MCF 10A (cell line): Measurements from ENCODE around the gene MNAT1. TPM values are rescaled to one million over a fixed set of nuclear protein-coding genes. Genes with fewer than 3 reads are reported as not detected.

Experiments used
- BruUV-seq: library from RNA; stranded (reverse); fragments of 400-500 nt; replicated peaks from 2 replicates; lab custom pipeline; 2021; lab: Mats Ljungman, UMichigan
- CTCF ChIA-PET: fragments of 300-600 bp; sonication (Branson Sonifier 250); formaldehyde crosslinking; extraction: SDS; loops from one replicate; lab custom pipeline; 2021; ENCODE audit warnings: antibody characterized with exemption, inconsistent platforms; lab: Yijun Ruan, JAX
- POLR2A ChIA-PET: fragments of 300-600, 350-650 bp; sonication (Branson Sonifier 250); formaldehyde crosslinking; extraction: SDS; loops from one replicate; lab custom pipeline; 2020; ENCODE audit warnings: antibody characterized with exemption, inconsistent platforms; lab: Yijun Ruan, JAX
- DNase-seq: peaks from one replicate; pipeline ENCODE4 v3.0.0-alpha.2; 2018; ENCODE audit not compliant: unreplicated experiment
- H3K27ac Mint-ChIP-seq: one replicate; pipeline ENCODE4 v1.8.0; 2022; ENCODE audit warnings: mild to moderate bottlenecking, low read depth, mixed read lengths; ENCODE audit not compliant: unreplicated experiment
- H3K27me3 Mint-ChIP-seq: one replicate; pipeline ENCODE4 v1.8.0; 2022; ENCODE audit warnings: mixed read lengths; ENCODE audit not compliant: insufficient read depth, unreplicated experiment
- H3K36me3 Mint-ChIP-seq: one replicate; pipeline ENCODE4 v1.8.0; 2022; ENCODE audit warnings: mild to moderate bottlenecking, moderate library complexity, mixed read lengths; ENCODE audit not compliant: insufficient read depth, unreplicated experiment
- H3K4me1 Mint-ChIP-seq: one replicate; pipeline ENCODE4 v1.8.0; 2022; ENCODE audit warnings: mixed read lengths; ENCODE audit not compliant: insufficient read depth, unreplicated experiment
- H3K4me3 Mint-ChIP-seq: one replicate; pipeline ENCODE4 v1.8.0; 2022; ENCODE audit warnings: mild to moderate bottlenecking, moderate library complexity, mixed read lengths; ENCODE audit not compliant: unreplicated experiment
- H3K9me3 Mint-ChIP-seq: one replicate; pipeline ENCODE4 v1.8.0; 2022; ENCODE audit warnings: mixed read lengths; ENCODE audit not compliant: unreplicated experiment
- CTCF ChIP-seq: fragments of 200-600 bp; IDR thresholded peaks from one replicate; pipeline ENCODE4 v1.8.0; 2022; ENCODE audit warnings: antibody characterized with exemption, mild to moderate bottlenecking; ENCODE audit not compliant: unreplicated experiment
- intact Hi-C: fragments of 100-400 bp; cut with micrococcal nuclease; formaldehyde crosslinking; loops from 2 replicates; pipeline ENCODE4 v1.14.1; 2022
- total RNA-seq: library from RNA; stranded (reverse); gene quantifications from 2 replicates; pipeline ENCODE4 v1.2.3, GENCODE V29; 2022

Gene MNAT1
- total RNA-seq, 1 experiment from 2014 or later: 57.5 TPM

GRCh38 chr14:60935319-60935718, 200.8 kb downstream of the MNAT1 start:
- H3K27ac Mint-ChIP-seq: no peak overlapping the region
- no peak overlapping the region for H3K4me3 Mint-ChIP-seq
- no peaks in the 10 kb centered on the region for H3K4me1 Mint-ChIP-seq
- no TSS peak for BruUV-seq
- POLR2A ChIA-PET: no interaction called here
- H3K9me3 Mint-ChIP-seq: peaks cover 8% of the 10 kb centered on the region
- no peaks in the 10 kb centered on the region for H3K27me3 Mint-ChIP-seq
- intact Hi-C loops: no loop called here
- DNase-seq: no peak
- no peaks in the 10 kb centered on the region for H3K36me3 Mint-ChIP-seq
- TF ChIP-seq CTCF: no peak
- CTCF ChIA-PET: no interaction called here

DNA sequence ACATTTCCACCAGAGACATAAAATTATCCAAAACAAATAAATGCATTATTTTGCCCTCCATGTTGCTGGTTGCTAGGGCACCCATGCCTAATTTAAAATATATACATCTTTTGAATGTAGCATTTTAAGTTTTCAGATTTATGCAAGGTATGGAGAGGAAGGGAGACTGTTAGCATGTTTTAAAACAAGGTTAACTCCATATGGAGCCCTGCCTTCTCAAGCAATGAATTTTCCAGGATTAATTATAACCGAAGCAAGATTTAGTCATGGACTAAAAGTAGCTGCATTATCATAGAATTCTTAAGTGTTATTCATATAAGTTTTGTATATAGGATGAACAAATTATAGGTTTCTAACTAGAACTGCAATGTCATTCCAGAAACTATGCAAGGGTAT, 209.1 kb downstream of the MNAT1 start:
- no TSS peak for BruUV-seq
- Mint-ChIP-seq H3K36me3 (peaks cover 11% of the 10 kb centered on the region), H3K4me1 (peaks cover 6% of the 10 kb centered on the region), H3K9me3 (peaks cover 8% of the 10 kb centered on the region), H3K27me3 (no peaks in the 10 kb centered on the region), H3K4me3 (no peak overlapping the region), H3K27ac (no peak overlapping the region)
- POLR2A ChIA-PET: no interaction called here
- DNase-seq: no peak
- intact Hi-C loops: no loop called here
- CTCF ChIA-PET: no interaction called here
- no peak for TF ChIP-seq CTCF

GRCh38 chr14:60944204-60944603, 209.6 kb downstream of the MNAT1 start:
- H3K4me3 Mint-ChIP-seq: no peak overlapping the region
- TF ChIP-seq CTCF: no peak
- DNase-seq: no peak
- peaks cover 6% of the 10 kb centered on the region for H3K4me1 Mint-ChIP-seq
- intact Hi-C loops: no loop called here
- no peak overlapping the region for H3K27ac Mint-ChIP-seq
- no TSS peak for BruUV-seq
- ChIA-PET POLR2A (interaction anchor here (1.2 kb wide), 1 partner anchor 37 kb away, joined by 3 read pairs; the partner anchor contains the start of gene SLC38A6), CTCF (no interaction called here)
- peaks cover 11% of the 10 kb centered on the region for H3K36me3 Mint-ChIP-seq
- peaks cover 3% of the 10 kb centered on the region for H3K9me3 Mint-ChIP-seq
- no peaks in the 10 kb centered on the region for H3K27me3 Mint-ChIP-seq

DNA sequence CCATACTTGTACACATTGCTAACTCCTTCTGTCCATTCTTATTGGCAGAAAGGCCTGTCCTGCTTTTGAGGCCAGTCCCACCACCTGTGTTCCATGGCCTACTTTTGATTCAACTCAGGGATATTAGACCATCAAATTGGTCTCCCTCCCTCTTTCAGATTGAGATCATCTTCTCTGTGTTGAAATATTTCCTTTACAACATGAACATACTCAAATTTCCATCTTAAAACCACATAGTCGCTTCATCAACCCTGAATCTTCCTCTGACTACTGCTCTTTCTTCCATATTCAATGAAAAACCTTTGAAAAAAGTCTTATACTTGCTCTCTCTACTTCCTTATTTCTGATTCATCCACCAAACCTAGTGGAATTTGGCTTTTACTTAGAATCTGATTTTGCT, 211.4 kb downstream of the MNAT1 start:
- Mint-ChIP-seq H3K27ac (no peak overlapping the region), H3K9me3 (no peaks in the 10 kb centered on the region), H3K27me3 (no peaks in the 10 kb centered on the region), H3K4me3 (no peak overlapping the region), H3K36me3 (peaks cover 11% of the 10 kb centered on the region), H3K4me1 (peaks cover 6% of the 10 kb centered on the region)
- POLR2A ChIA-PET: interaction anchor here (1.0 kb wide), 1 partner anchor 142 kb away, joined by 3 read pairs; no protein-coding TSS in a partner anchor
- no peak for TF ChIP-seq CTCF
- intact Hi-C loops: no loop called here
- CTCF ChIA-PET: no interaction called here
- no peak for DNase-seq
- BruUV-seq: no TSS peak
